SKM-1 treated with dmso at 0.1 percent for 144 hours (cell line): ENCODE results near the gene HACD4.
A peak's percentile ranks its signal among the peaks of the same experiment; 100 is the strongest.

Experiments used
- DNase-seq: peaks from one replicate; lab custom pipeline; 2025; ENCODE audit not compliant: unreplicated experiment; lab: John Stamatoyannopoulos, UW

The HACD4 gene

GRCh38 chr9:21031091-21031807, at the start of gene HACD4:
HACD4 (minus strand) TSS chr9:21031640; CDS start chr9:21031590, 50 bp downstream.
- DNase-seq: peak; percentile 1

GRCh38 chr9:21080793-21081192, 49.4 kb upstream of the HACD4 start:
- DNase-seq: no peak

- DNase-seq: no peak
Observed at GRCh38 chr9:21078702-21079101, 47.3 kb upstream of the HACD4 start.

GRCh38 chr9:21077781-21078180, 46.3 kb upstream of the HACD4 start, which contains the start of gene IFNB1:
IFNB1 (minus strand) TSS chr9:21077942; CDS start chr9:21077869, 73 bp downstream.
- DNase-seq: no peak

- no peak for DNase-seq
Observed at GRCh38 chr9:21075484-21075883, 44.0 kb upstream of the HACD4 start.

GRCh38 chr9:21070906-21071305, 39.5 kb upstream of the HACD4 start:
- DNase-seq: no peak

- DNase-seq: no peak
Observed at GRCh38 chr9:21070171-21070571, 38.7 kb upstream of the HACD4 start.

GRCh38 chr9:21060919-21061561, 29.6 kb upstream of the HACD4 start:
- DNase-seq: peak; percentile 11

GRCh38 chr9:21056931-21057330, 25.5 kb upstream of the HACD4 start:
- DNase-seq: no peak

- DNase-seq: peak; percentile 38
Observed at GRCh38 chr9:21053851-21054250, 22.4 kb upstream of the HACD4 start.

GRCh38 chr9:21047281-21047691, 15.8 kb upstream of the HACD4 start:
- peak; percentile 18 for DNase-seq

GRCh38 chr9:21043841-21044240, 12.4 kb upstream of the HACD4 start:
- no peak for DNase-seq

GRCh38 chr9:21042466-21042865, 11.0 kb upstream of the HACD4 start:
- no peak for DNase-seq

- no peak for DNase-seq
Observed at GRCh38 chr9:21039302-21039701, 7.9 kb upstream of the HACD4 start.

- no peak for DNase-seq
Observed at GRCh38 chr9:21037278-21037677, 5.8 kb upstream of the HACD4 start.

GRCh38 chr9:21031808-21032183, 356 bp upstream of the HACD4 start:
- no peak for DNase-seq

GRCh38 chr9:21030389-21031035, 928 bp downstream of the HACD4 start:
- DNase-seq: peak; percentile 18

- no peak for DNase-seq
Observed at GRCh38 chr9:21029661-21030060, 1.8 kb downstream of the HACD4 start.

GRCh38 chr9:21028466-21028865, 3.0 kb downstream of the HACD4 start:
- DNase-seq: no peak

- DNase-seq: no peak
Observed at GRCh38 chr9:21027295-21027694, 4.1 kb downstream of the HACD4 start.

GRCh38 chr9:21023861-21024260, 7.6 kb downstream of the HACD4 start:
- DNase-seq: peak; percentile 55

GRCh38 chr9:21018177-21018576, 13.3 kb downstream of the HACD4 start:
- DNase-seq: no peak
